ENCODE results near the gene CSNK2B.

CSNK2B gene

GRCh38 chr6:31630177-31630934, 35.5 kb upstream of the CSNK2B start:
- DNase-seq (ENCODE audit: low read depth, low spot score) = no peak
- TF ChIP-seq CTCF (IDR thresholded peaks at IDR 0.05; ENCODE audit: insufficient read depth, low read length, missing control alignments) = no peak
- ChIA-PET CTCF (no interaction called here), POLR2A (no interaction called here)
- no peak overlapping the region for H3K4me3 ChIP-seq (ENCODE audit: low read depth, low read length)

- ChIA-PET POLR2A (no interaction called here), CTCF (no interaction called here)
- H3K4me3 ChIP-seq (ENCODE audit: low read depth, low read length) = no peak overlapping the region
- no peak for DNase-seq (ENCODE audit: low read depth, low spot score)
- TF ChIP-seq CTCF (IDR thresholded peaks at IDR 0.05; ENCODE audit: insufficient read depth, low read length, missing control alignments) = no peak
Measured at GRCh38 chr6:31631209-31631608, 34.7 kb upstream of the CSNK2B start.

GRCh38 chr6:31631681-31632278, 34.1 kb upstream of the CSNK2B start:
- ChIA-PET CTCF (no interaction called here), POLR2A (no interaction called here)
- no peak for DNase-seq (ENCODE audit: low read depth, low spot score)
- no peak overlapping the region for H3K4me3 ChIP-seq (ENCODE audit: low read depth, low read length)
- TF ChIP-seq CTCF (IDR thresholded peaks at IDR 0.05; ENCODE audit: insufficient read depth, low read length, missing control alignments) = no peak

GRCh38 chr6:31632279-31632946, 33.5 kb upstream of the CSNK2B start:
- no peak for TF ChIP-seq CTCF (IDR thresholded peaks at IDR 0.05; ENCODE audit: insufficient read depth, low read length, missing control alignments)
- CTCF ChIA-PET = interaction anchor here (0.8 kb wide), 1 partner anchor 33 kb away, joined by 3 read pairs; no protein-coding TSS in a partner anchor
- POLR2A ChIA-PET = no interaction called here

DNA sequence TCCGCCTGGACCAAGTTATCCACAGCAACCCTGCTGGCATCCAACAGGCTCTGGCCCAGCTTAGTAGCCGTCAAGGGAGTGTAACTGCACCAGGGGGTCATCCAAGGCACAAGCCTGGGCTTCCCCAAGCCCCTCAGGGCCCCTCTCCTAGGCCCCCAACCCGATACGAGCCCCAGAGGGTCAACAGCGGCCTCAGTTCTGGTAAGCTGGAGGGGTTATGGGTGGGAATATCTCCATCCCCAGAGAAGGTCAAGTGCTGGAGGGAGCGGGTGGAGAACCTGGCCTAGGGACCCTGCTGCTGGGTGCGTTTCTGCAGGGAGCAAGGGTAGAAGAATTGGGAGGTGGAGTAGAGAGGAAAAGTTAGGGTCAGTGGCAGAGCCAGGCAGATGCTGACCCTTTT, 32.4 kb upstream of the CSNK2B start:
- no peak overlapping the region for H3K4me3 ChIP-seq (ENCODE audit: low read depth, low read length)
- ChIA-PET POLR2A (no interaction called here), CTCF (interaction anchor here (0.7 to 2.0 kb wide), 5 partner anchors 10 to 35 kb away, joined by 3 to 5 read pairs (median 3); no protein-coding TSS in a partner anchor)
- no peak for DNase-seq (ENCODE audit: low read depth, low spot score)
- no peak for TF ChIP-seq CTCF (IDR thresholded peaks at IDR 0.05; ENCODE audit: insufficient read depth, low read length, missing control alignments)

More at GRCh38 chr6:31632279-31632946, 33.5 kb upstream of the CSNK2B start:
- H3K4me3 ChIP-seq (ENCODE audit: low read depth, low read length) = no peak overlapping the region
- no peak for DNase-seq (ENCODE audit: low read depth, low spot score)

DNA sequence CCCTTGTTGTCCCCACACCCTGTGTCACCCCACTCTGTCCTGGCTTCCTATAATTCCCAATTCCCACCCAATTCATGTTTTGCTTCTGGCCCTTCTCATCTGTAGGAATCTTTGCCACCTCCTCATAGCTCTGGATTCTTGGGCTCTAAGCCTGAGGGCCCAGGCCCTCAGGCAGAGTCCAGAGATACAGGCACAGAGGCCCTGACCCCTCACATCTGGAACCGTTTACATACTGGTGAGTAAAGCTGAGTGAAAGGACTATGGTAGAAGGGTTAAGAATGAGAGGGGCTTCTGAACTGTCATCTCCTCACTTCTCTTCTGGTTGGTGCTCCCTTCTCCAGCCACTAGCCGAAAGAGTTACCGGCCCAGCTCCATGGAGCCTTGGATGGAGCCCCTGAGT, 31.7 kb upstream of the CSNK2B start:
- CTCF ChIA-PET = interaction anchor here (0.7 to 2.0 kb wide), 4 partner anchors 10 to 36 kb away, joined by 3 to 5 read pairs (median 4); no protein-coding TSS in a partner anchor
- TF ChIP-seq CTCF (IDR thresholded peaks at IDR 0.05; ENCODE audit: insufficient read depth, low read length, missing control alignments) = no peak
- no peak for DNase-seq (ENCODE audit: low read depth, low spot score)
- no peak overlapping the region for H3K4me3 ChIP-seq (ENCODE audit: low read depth, low read length)
- POLR2A ChIA-PET = interaction anchor here (0.6 to 1.2 kb wide), 3 partner anchors 12 to 1741 kb away, joined by 3 to 6 read pairs (median 4); no protein-coding TSS in a partner anchor
